Upper lobe of left lung (tissue), 6 donors: Measurements from ENCODE around the gene S100A5. TPM values are rescaled to one million over a fixed set of nuclear protein-coding genes. Genes with fewer than 3 reads are reported as not detected.
A peak's percentile ranks its signal among the peaks of the same experiment; 100 is the strongest.

ENCODE experiments used
- ATAC-seq, 2 donors: fragments of 200-7000 bp; cut with Tn5 transposase; one replicate each; pipeline ENCODE4 v1.9.1; 2022; ENCODE audit warnings: mild to moderate bottlenecking in 2 of 2, moderate library complexity in 2 of 2; ENCODE audit not compliant: low FRiP score in 2 of 2
- DNase-seq, 2 donors: peaks; one replicate each; pipeline ENCODE4 v3.0.0-alpha.2; 2019 to 2020
- H3K27ac ChIP-seq, 4 donors: fragments of 200-600 bp; sonication (generic); one replicate each; pipeline ENCODE4 v1.5.1; 2016 to 2019
- H3K27me3 ChIP-seq, 4 donors: fragments of 200-600 bp; sonication (generic); one replicate each; pipeline ENCODE4 v1.5.1; 2017 to 2019
- H3K36me3 ChIP-seq, 4 donors: fragments of 200-600 bp; sonication (generic); one replicate each; pipeline ENCODE4 v1.5.1; 2016 to 2019
- H3K4me1 ChIP-seq, 4 donors: fragments of 200-600 bp; sonication (generic); one replicate each; pipeline ENCODE4 v1.5.1; 2018 to 2019
- H3K4me3 ChIP-seq, 4 donors: fragments of 200-600 bp; sonication (generic); one replicate each; pipeline ENCODE4 v1.5.1; 2017 to 2019; ENCODE audit warnings: mild to moderate bottlenecking in 2 of 4, moderate library complexity in 1 of 4
- H3K9me3 ChIP-seq, 4 donors: fragments of 200-600 bp; sonication (generic); one replicate each; pipeline ENCODE4 v1.5.1; 2018 to 2019
- EP300 ChIP-seq, 4 donors: sonication (generic); formaldehyde crosslinking; IDR thresholded peaks; one replicate each; pipeline ENCODE4 v1.5.1; 2017; ENCODE audit warnings: antibody characterized with exemption in 4 of 4, control low read depth in 2 of 4
- POLR2A ChIP-seq, 4 donors: fragments of 450-650 bp; IDR thresholded peaks; one replicate each; pipeline ENCODE4 v1.5.1; 2016 to 2017; ENCODE audit warnings: antibody characterized with exemption in 4 of 4, mild to moderate bottlenecking in 2 of 4
- POLR2AphosphoS5 ChIP-seq, 2 donors: sonication (generic); formaldehyde crosslinking; IDR thresholded peaks; one replicate each; pipeline ENCODE4 v1.5.1; 2017; ENCODE audit warnings: antibody characterized with exemption in 2 of 2
- WGBS, 2 donors: methylation state at CpG; one replicate each; pipeline ENCODE4 v1.1.5; 2017 to 2018; 5-methylcytosine and 5-hydroxymethylcytosine counted together
- total RNA-seq, 6 donors: library from RNA; depleted of rRNA in 4 of 6; stranded (reverse); fragments of >200 nt in 4 of 6; gene quantifications; one replicate each; pipeline versions ENCODE4 v1.1.0 to v1.2.1, GENCODE V29; 2016 to 2021
- TF ChIP-seq, protein P1 (sequence below), 6 experiments: fragments of 450-650 bp in 4 of 6; fragments of 200-600 bp in 2 of 6; sonication (generic) in 2 of 6; IDR thresholded peaks; one replicate each; pipeline ENCODE4 v1.5.1; 2016 to 2019; ENCODE audit warnings: antibody characterized with exemption in 6 of 6
- donor health status: DM: no; HTN: no; CAD: no; lungs with moderate emphysema.
- donor health status: DM: no; HTN: yes; CAD: no; lungs with severe emphysema.

The S100A5 gene
- total RNA-seq, 6 donors from 2014 or later = not detected

DNA sequence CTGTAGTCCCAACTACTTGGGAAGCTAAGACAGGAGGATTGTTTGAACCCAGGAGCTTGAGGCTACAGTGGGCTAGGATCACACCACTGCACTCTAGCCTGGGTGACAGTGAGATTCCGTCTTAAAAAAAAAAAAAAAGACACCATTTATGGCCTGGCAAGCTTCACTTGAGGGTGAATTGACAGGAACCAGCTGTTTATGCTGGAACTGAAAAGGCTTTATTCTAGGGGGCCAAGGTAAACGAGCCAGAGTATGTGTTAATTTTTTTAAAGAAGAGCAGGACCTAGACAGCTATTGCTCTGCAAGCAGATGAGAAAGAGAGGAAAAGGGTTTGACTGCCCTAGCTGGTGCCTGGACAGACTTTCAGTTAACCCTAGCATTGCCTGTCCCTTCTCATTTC is 42.0 kb downstream of the S100A5 start:
- Histone ChIP-seq H3K4me3 (no peak overlapping the region), H3K4me1 (peaks cover 0 to 6% (median 0%) of the 10 kb centered on the region in 4 donors), H3K27me3 (no peaks in the 10 kb centered on the region), H3K36me3 (no peaks in the 10 kb centered on the region), H3K27ac (no peak overlapping the region), H3K9me3 (no peaks in the 10 kb centered on the region)
- TF ChIP-seq EP300 (IDR thresholded peaks at IDR 0.05) (no peak), POLR2AphosphoS5 (IDR thresholded peaks at IDR 0.05) (no peak), POLR2A (IDR thresholded peaks at IDR 0.05) (no peak)
- TF ChIP-seq, protein P1, sequence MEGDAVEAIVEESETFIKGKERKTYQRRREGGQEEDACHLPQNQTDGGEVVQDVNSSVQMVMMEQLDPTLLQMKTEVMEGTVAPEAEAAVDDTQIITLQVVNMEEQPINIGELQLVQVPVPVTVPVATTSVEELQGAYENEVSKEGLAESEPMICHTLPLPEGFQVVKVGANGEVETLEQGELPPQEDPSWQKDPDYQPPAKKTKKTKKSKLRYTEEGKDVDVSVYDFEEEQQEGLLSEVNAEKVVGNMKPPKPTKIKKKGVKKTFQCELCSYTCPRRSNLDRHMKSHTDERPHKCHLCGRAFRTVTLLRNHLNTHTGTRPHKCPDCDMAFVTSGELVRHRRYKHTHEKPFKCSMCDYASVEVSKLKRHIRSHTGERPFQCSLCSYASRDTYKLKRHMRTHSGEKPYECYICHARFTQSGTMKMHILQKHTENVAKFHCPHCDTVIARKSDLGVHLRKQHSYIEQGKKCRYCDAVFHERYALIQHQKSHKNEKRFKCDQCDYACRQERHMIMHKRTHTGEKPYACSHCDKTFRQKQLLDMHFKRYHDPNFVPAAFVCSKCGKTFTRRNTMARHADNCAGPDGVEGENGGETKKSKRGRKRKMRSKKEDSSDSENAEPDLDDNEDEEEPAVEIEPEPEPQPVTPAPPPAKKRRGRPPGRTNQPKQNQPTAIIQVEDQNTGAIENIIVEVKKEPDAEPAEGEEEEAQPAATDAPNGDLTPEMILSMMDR (IDR thresholded peaks at IDR 0.05) = no peak
- DNase-seq (no peak), ATAC-seq (no peak)
- 9 to 12% methylated on average over 2 of the region's 2 CpGs for WGBS, 2 donors

DNA sequence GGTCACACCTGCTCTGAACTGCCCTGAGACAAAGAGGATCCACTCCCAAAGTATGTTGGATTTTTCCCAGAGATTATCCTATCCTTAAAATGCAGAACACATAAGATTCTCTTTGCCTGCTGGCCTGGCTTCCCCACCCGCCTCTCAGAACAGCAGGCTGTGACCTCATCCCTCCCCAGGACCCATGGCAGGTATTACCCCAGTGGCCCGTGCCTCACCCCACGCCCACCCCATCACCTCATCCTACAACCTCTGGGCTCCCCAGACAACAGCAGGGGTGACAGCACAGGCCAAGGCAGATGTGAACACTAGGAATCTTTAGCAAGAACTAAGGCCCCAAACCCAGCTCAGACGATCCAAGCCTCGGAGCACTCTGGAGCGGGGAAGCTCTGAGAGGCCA is 45.2 kb downstream of the S100A5 start:
- Histone ChIP-seq H3K4me1 (peaks cover 0 to 6% (median 2%) of the 10 kb centered on the region in 4 donors), H3K27ac (no peak overlapping the region), H3K4me3 (no peak overlapping the region), H3K9me3 (no peaks in the 10 kb centered on the region), H3K27me3 (no peaks in the 10 kb centered on the region), H3K36me3 (no peaks in the 10 kb centered on the region)
- TF ChIP-seq POLR2A (IDR thresholded peaks at IDR 0.05) (no peak), EP300 (IDR thresholded peaks at IDR 0.05) (no peak), POLR2AphosphoS5 (IDR thresholded peaks at IDR 0.05) (no peak)
- TF ChIP-seq, protein P1 (IDR thresholded peaks at IDR 0.05) = no peak
- WGBS, 2 donors = 67 to 90% methylated on average over 3 to 6 of the region's 6 CpGs
- no peak for ATAC-seq
- no peak for DNase-seq

DNA sequence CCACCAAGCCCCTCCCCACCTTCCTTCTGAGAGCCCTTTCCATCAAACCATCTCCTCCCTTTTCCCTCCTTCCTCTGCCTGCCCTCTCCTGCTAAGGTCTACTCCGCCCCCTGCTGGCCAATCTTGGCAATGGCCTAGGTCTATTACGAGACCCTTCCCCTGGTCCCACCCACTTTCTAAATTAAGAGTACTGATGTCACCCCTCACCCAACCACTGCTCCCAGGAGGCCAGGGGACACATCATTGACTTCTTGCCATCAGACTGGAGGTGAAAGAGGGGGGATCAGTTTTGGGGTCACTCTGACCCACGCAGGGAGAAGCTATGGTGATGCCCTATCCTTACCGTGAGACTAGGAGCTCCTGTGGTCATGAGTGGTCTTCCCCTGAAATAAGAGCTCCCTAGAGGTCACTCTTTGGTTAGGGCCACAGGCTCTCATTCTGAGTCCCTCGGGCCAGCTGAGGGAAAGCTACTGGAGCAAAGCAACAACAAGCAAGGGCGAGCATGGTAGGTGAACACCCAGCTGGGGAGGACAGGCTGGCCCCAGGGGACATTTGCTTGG is 45.7 kb downstream of the S100A5 start:
- Histone ChIP-seq H3K4me1 (peaks cover 0 to 6% (median 2%) of the 10 kb centered on the region in 4 donors), H3K27me3 (no peaks in the 10 kb centered on the region), H3K4me3 (no peak overlapping the region), H3K27ac (no peak overlapping the region), H3K9me3 (no peaks in the 10 kb centered on the region), H3K36me3 (no peaks in the 10 kb centered on the region)
- 37 to 47% methylated on average over 5 to 6 of the region's 6 CpGs for WGBS, 2 donors
- TF ChIP-seq, protein P1 (IDR thresholded peaks at IDR 0.05) = peak; percentile 82 to 92 (median 88)
- TF ChIP-seq EP300 (IDR thresholded peaks at IDR 0.05) = no peak
- DNase-seq (peak in 1 of 2 donors; percentile 63), ATAC-seq (peak; percentile 74 to 77)

DNA sequence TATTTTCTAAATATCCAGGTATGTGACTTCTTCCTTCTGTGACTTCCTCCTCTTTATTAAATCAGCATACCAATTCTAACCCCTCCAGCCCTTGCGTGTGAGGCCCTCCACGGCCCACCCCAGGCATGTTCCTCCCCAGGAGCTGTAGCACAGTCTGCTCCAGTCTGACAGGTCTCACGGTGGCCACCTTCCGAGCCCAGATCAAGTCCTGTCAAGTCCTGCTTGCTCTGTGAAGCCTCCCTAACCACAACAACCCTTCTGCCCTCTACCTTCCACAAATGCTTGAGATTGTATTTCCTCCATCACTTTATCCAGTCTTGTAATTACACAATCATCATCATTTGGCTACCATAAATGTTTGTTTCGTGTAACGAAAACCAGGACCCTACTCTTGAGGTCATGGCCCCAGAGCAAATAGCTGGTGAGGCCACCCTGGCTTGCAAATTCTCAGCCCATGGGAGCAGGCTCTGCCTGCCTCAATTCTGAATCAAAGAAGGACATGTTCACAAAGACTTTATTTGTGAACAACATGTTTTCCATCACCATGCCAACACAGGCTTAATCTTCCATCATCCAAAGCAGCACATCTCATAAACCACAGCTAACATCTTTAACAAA is 47.3 kb downstream of the S100A5 start:
- Histone ChIP-seq H3K9me3 (no peaks in the 10 kb centered on the region), H3K4me1 (peaks cover 0 to 6% (median 2%) of the 10 kb centered on the region in 4 donors), H3K36me3 (no peaks in the 10 kb centered on the region), H3K4me3 (no peak overlapping the region), H3K27ac (no peak overlapping the region), H3K27me3 (no peaks in the 10 kb centered on the region)
- TF ChIP-seq POLR2AphosphoS5 (IDR thresholded peaks at IDR 0.05) (no peak), EP300 (IDR thresholded peaks at IDR 0.05) (no peak), POLR2A (IDR thresholded peaks at IDR 0.05) (no peak)
- TF ChIP-seq, protein P1 (IDR thresholded peaks at IDR 0.05) = no peak
- DNase-seq (no peak), ATAC-seq (no peak)
- 74 to 81% methylated on average over 6 of the region's 6 CpGs for WGBS, 2 donors
